Epithelial cell of proximal tubule (primary cell): ENCODE measurements around the gene EEF2. TPM values are rescaled to one million over a fixed set of nuclear protein-coding genes. Genes with fewer than 3 reads are reported as not detected.
"Not testable (repeated sequence)": the region's sequence is repeated elsewhere in the genome, so short reads cannot be mapped to it uniquely, and the experiment has no call there.

Experiments used
- DNase-seq: peaks from one replicate; pipeline ENCODE4 v3.0.0-alpha.2; 2011; ENCODE audit warnings: low read depth
- H3K4me3 ChIP-seq: 2 replicates; pipeline ENCODE4 v1.5.1; 2011; ENCODE audit warnings: low read depth, mild to moderate bottlenecking, low read length
- total RNA-seq: library from RNA; depleted of rRNA; stranded (reverse); fragments of >200 nt; gene quantifications from 2 replicates; pipeline ENCODE4 v1.2.3, GENCODE V29; 2015
- TF ChIP-seq, protein P1 (sequence below): conservative IDR thresholded peaks from 2 replicates; pipeline ENCODE4 v1.5.1; 2012; ENCODE audit warnings: low read depth, mild to moderate bottlenecking, low read length

The EEF2 gene
- total RNA-seq, 1 donor from 2014 or later = 1,327 TPM

GRCh38 chr19:3942790-3943409, 42.4 kb downstream of the EEF2 start:
- no peak for DNase-seq

DNA sequence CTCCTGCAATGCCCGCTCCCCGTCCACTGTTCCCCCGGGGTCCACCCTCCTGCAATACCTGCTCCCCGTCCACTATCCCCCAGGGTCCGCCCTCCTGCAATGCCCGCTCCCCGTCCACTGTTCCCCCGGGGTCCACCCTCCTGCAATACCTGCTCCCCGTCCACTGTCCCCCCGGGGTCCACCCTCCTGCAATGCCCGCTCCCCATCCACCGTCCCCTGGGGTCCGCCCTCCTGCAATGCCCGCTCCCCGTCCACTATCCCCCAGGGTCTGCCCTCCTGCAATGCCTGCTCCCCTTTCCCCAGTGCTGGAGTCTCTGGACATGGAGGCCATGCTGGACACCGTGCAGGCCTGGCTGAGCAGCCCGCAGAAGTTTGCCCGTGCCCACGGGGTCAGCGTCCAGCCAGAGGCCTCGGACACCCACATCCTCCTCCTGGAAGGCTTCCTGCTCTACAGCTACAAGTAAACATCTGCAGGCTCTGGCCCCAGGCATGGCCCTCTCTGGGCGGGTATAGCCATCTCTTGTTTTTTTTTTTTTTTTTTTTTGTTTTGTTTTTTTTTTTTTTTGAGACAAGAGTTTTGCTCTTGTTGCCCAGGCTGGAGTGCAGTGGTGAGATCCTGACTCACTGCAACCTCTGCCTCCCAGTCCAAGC, 46.8 kb downstream of the EEF2 start:
- DNase-seq, H3K4me3 ChIP-seq: not testable (repeated sequence)

More at GRCh38 chr19:3942790-3943409, 42.4 kb downstream of the EEF2 start:
- H3K4me3 ChIP-seq = no peak overlapping the region
- TF ChIP-seq, protein P1, sequence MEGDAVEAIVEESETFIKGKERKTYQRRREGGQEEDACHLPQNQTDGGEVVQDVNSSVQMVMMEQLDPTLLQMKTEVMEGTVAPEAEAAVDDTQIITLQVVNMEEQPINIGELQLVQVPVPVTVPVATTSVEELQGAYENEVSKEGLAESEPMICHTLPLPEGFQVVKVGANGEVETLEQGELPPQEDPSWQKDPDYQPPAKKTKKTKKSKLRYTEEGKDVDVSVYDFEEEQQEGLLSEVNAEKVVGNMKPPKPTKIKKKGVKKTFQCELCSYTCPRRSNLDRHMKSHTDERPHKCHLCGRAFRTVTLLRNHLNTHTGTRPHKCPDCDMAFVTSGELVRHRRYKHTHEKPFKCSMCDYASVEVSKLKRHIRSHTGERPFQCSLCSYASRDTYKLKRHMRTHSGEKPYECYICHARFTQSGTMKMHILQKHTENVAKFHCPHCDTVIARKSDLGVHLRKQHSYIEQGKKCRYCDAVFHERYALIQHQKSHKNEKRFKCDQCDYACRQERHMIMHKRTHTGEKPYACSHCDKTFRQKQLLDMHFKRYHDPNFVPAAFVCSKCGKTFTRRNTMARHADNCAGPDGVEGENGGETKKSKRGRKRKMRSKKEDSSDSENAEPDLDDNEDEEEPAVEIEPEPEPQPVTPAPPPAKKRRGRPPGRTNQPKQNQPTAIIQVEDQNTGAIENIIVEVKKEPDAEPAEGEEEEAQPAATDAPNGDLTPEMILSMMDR = no peak

DNA sequence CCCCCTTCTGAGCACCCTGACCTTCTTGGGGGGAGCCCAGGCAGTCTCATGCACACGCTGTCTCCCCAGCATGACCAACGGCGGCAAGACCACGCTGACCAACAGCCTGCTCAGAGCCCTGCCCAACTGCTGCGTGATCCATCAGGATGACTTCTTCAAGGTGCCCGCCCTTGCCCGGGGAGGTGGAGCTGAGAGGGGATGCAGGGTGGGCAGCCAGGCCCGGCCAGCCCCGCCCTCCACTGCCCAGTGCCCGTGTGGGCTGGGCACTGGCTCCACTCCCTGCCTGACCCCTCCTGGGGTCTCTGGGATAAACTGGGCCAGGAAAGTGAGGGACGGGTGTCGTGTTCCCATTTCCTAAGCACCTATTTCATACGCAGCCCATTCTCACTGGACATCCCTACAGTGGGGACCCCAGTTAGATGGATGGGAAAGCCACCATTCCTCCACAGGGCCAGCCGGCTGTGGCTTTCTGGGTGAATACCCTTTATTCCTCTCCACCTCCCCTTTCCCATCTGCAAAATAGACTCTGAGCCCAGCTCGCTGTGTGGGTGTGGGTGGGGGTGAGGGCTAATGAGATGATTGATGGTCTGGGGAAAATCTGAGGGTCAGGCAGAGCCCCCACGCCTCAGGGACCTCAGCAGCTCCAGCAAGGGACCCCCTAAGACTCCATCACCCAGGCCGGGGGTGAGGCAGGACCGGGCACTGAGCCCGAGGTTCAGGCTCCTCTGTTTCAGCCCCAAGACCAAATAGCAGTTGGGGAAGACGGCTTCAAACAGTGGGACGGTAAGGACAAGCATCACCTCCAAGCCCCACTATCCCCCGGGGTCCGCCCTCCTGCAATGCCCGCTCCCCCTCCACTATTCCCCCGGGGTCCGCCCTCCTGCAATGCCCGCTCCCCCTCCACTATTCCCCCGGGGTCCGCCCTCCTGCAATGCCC, 48.5 kb downstream of the EEF2 start:
- H3K4me3 ChIP-seq = no peak overlapping the region
- TF ChIP-seq, protein P1 = no peak
- DNase-seq = no peak

GRCh38 chr19:3932931-3933810, 52.1 kb downstream of the EEF2 start, which contains the start of gene NMRK2:
NMRK2 (plus strand) TSS chr19:3933069; CDS start chr19:3933672, 603 bp downstream.
- H3K4me3 ChIP-seq = no peak within 1 kb of the TSS
- TF ChIP-seq, protein P1 = no peak
- DNase-seq = no peak

DNA sequence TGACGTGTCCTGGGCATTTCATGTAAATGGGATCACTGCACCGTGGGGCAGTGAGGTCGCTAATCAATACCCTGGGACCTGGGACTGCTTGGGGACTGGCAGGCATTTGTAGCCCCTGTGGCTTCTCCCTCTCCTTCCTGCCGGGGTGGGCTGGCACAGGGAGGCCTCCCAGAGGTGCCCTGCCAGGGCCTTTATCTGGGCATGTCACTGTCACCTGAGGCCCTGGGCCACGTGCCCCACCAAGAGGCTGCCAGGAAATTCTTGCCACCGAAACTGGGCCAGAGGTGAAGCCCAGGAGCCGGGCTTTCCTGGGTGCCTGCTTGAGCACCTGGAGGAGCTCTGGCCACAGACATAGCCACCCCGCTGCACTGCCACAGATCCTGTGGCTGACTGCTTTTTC, 54.2 kb downstream of the EEF2 start:
- DNase-seq = no peak
- H3K4me3 ChIP-seq = no peak overlapping the region
- TF ChIP-seq, protein P1 = no peak

Other genes with a start within 250 kb of the EEF2 start
- gene APBA3, start 223.8 kb downstream of the EEF2 start, total RNA-seq = 24.6 and 25.8 TPM in 2 replicates
- gene MRPL54, start 222.8 kb downstream of the EEF2 start, total RNA-seq = 102 and 105 TPM in 2 replicates
- gene RAX2, start 213.2 kb downstream of the EEF2 start, total RNA-seq = not detected in 2 replicates
- 0.29 TPM in 1 of 2 replicates, not detected in the other for gene MATK, start 199.1 kb downstream of the EEF2 start, total RNA-seq
- gene ZFR2, start 116.4 kb downstream of the EEF2 start, total RNA-seq = not detected in 2 replicates
- gene ATCAY, start 104.8 kb downstream of the EEF2 start, total RNA-seq = not detected in 2 replicates
- gene NMRK2, start 52.4 kb downstream of the EEF2 start, total RNA-seq = not detected in 2 replicates
- gene DAPK3, start 14.4 kb downstream of the EEF2 start, total RNA-seq = 112 and 124 TPM in 2 replicates
- gene PIAS4, start 22.3 kb upstream of the EEF2 start, total RNA-seq = 26.7 and 31.5 TPM in 2 replicates
- gene ZBTB7A, start 81.4 kb upstream of the EEF2 start, total RNA-seq = 22.1 and 28.1 TPM in 2 replicates
- 123 and 138 TPM in 2 replicates for gene MAP2K2, start 138.7 kb upstream of the EEF2 start, total RNA-seq
- gene CREB3L3, start 168.2 kb upstream of the EEF2 start, total RNA-seq = not detected in 2 replicates
- 33.8 and 43.5 TPM in 2 replicates for gene SIRT6, start 197.1 kb upstream of the EEF2 start, total RNA-seq
- not detected in 2 replicates for gene ANKRD24, start 197.2 kb upstream of the EEF2 start, total RNA-seq
- gene EBI3, start 244.1 kb upstream of the EEF2 start, total RNA-seq = 1.7 TPM in 1 of 2 replicates, not detected in the other